Measurements from ENCODE around the gene MUC20. TPM values are rescaled to one million over a fixed set of nuclear protein-coding genes. Genes with fewer than 3 reads are reported as not detected.
"Not testable (repeated sequence)": the region's sequence is repeated elsewhere in the genome, so short reads cannot be mapped to it uniquely, and the experiment has no call there.

MUC20 gene
- total RNA-seq, 1 donor from 2014 or later, result not detected

GRCh38 chr3:195727606-195728195 is 6.9 kb downstream of the MUC20 start:
- no peak overlapping the region for H3K4me3 Mint-ChIP-seq (ENCODE audit: unreplicated experiment)
- no peak for DNase-seq
- H3K9me3 Mint-ChIP-seq (ENCODE audit: unreplicated experiment), result peaks cover 5% of the 10 kb centered on the region
- no peak for TF ChIP-seq CTCF (IDR thresholded peaks at IDR 0.05; ENCODE audit: partially characterized antibody, unreplicated experiment)
- no peak overlapping the region for H3K27ac Mint-ChIP-seq (ENCODE audit: unreplicated experiment)
- no peaks in the 10 kb centered on the region for H3K36me3 Mint-ChIP-seq (ENCODE audit: unreplicated experiment)
- H3K27me3 Mint-ChIP-seq (ENCODE audit: unreplicated experiment), result peaks cover 9% of the 10 kb centered on the region
- peaks cover 10% of the 10 kb centered on the region for H3K4me1 Mint-ChIP-seq (ENCODE audit: low read depth, unreplicated experiment)

- H3K27ac Mint-ChIP-seq (ENCODE audit: unreplicated experiment); H3K4me3 Mint-ChIP-seq (ENCODE audit: unreplicated experiment); H3K36me3 Mint-ChIP-seq (ENCODE audit: unreplicated experiment); DNase-seq: not testable (repeated sequence)
- H3K27me3 Mint-ChIP-seq (ENCODE audit: unreplicated experiment), result peaks cover 18% of the 10 kb centered on the region
- H3K4me1 Mint-ChIP-seq (ENCODE audit: low read depth, unreplicated experiment), result peaks cover 20% of the 10 kb centered on the region
- peaks cover 14% of the 10 kb centered on the region for H3K9me3 Mint-ChIP-seq (ENCODE audit: unreplicated experiment)
Observed at GRCh38 chr3:195728789-195729188, 8.0 kb downstream of the MUC20 start.

GRCh38 chr3:195729476-195730251 is 8.9 kb downstream of the MUC20 start:
- Mint-ChIP-seq H3K27me3 (ENCODE audit: unreplicated experiment) (peaks cover 18% of the 10 kb centered on the region), H3K27ac (ENCODE audit: unreplicated experiment) (no peak overlapping the region), H3K9me3 (ENCODE audit: unreplicated experiment) (peaks cover 14% of the 10 kb centered on the region), H3K4me3 (ENCODE audit: unreplicated experiment) (no peak overlapping the region), H3K36me3 (ENCODE audit: unreplicated experiment) (no peaks in the 10 kb centered on the region), H3K4me1 (ENCODE audit: low read depth, unreplicated experiment) (peaks cover 20% of the 10 kb centered on the region)
- TF ChIP-seq CTCF (IDR thresholded peaks at IDR 0.05; ENCODE audit: partially characterized antibody, unreplicated experiment), result no peak
- no peak for DNase-seq

GRCh38 chr3:195731356-195731905 is 10.7 kb downstream of the MUC20 start:
- no peak overlapping the region for H3K27ac Mint-ChIP-seq (ENCODE audit: unreplicated experiment)
- H3K36me3 Mint-ChIP-seq (ENCODE audit: unreplicated experiment), result no peaks in the 10 kb centered on the region
- TF ChIP-seq CTCF (IDR thresholded peaks at IDR 0.05; ENCODE audit: partially characterized antibody, unreplicated experiment), result no peak
- H3K27me3 Mint-ChIP-seq (ENCODE audit: unreplicated experiment), result peaks cover 17% of the 10 kb centered on the region
- no peak for DNase-seq
- H3K4me1 Mint-ChIP-seq (ENCODE audit: low read depth, unreplicated experiment), result peaks cover 29% of the 10 kb centered on the region
- no peak overlapping the region for H3K4me3 Mint-ChIP-seq (ENCODE audit: unreplicated experiment)
- H3K9me3 Mint-ChIP-seq (ENCODE audit: unreplicated experiment), result peaks cover 14% of the 10 kb centered on the region

GRCh38 chr3:195732940-195733339 is 12.2 kb downstream of the MUC20 start:
- peak; percentile 82 for DNase-seq
- Mint-ChIP-seq H3K9me3 (ENCODE audit: unreplicated experiment) (peaks cover 14% of the 10 kb centered on the region), H3K27me3 (ENCODE audit: unreplicated experiment) (peaks cover 15% of the 10 kb centered on the region), H3K27ac (ENCODE audit: unreplicated experiment) (peak overlapping the region; percentile 91), H3K36me3 (ENCODE audit: unreplicated experiment) (no peaks in the 10 kb centered on the region), H3K4me3 (ENCODE audit: unreplicated experiment) (peak overlapping the region; percentile 55), H3K4me1 (ENCODE audit: low read depth, unreplicated experiment) (peaks cover 29% of the 10 kb centered on the region)
- no peak for TF ChIP-seq CTCF (IDR thresholded peaks at IDR 0.05; ENCODE audit: partially characterized antibody, unreplicated experiment)

All from glutamatergic neuron (in vitro differentiated cells).